Measurements from ENCODE around the gene GRHL1.

DNA sequence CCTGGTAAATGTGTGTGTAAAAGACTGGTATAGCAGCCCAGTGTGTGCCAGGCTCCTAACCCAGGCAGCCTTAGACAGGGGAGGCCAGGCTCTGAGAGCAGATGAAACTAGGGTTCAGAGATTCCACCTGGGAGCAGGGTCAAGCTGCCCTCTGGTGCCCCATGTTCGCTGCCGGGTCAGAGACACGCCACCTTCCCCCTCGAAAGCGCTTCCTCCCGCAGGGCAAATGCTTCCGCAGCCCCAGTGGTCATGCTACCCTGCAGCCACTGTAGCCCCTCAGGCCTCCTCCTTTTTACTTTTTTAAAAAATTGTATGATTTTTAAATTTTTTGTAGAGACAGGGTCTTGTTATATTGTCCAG lies 81.2 kb downstream of the GRHL1 start:
- TF ChIP-seq, protein P1, sequence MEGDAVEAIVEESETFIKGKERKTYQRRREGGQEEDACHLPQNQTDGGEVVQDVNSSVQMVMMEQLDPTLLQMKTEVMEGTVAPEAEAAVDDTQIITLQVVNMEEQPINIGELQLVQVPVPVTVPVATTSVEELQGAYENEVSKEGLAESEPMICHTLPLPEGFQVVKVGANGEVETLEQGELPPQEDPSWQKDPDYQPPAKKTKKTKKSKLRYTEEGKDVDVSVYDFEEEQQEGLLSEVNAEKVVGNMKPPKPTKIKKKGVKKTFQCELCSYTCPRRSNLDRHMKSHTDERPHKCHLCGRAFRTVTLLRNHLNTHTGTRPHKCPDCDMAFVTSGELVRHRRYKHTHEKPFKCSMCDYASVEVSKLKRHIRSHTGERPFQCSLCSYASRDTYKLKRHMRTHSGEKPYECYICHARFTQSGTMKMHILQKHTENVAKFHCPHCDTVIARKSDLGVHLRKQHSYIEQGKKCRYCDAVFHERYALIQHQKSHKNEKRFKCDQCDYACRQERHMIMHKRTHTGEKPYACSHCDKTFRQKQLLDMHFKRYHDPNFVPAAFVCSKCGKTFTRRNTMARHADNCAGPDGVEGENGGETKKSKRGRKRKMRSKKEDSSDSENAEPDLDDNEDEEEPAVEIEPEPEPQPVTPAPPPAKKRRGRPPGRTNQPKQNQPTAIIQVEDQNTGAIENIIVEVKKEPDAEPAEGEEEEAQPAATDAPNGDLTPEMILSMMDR (IDR thresholded peaks at IDR 0.05; ENCODE audit: low read depth, low read length) = no peak
- no peak for TF ChIP-seq EZH2phosphoT487 (IDR thresholded peaks at IDR 0.05; ENCODE audit: low read depth)
